IMR-90 (cell line): ENCODE measurements around the gene MZB1. TPM values are rescaled to one million over a fixed set of nuclear protein-coding genes. Genes with fewer than 3 reads are reported as not detected.
"Not testable (repeated sequence)": the region's sequence is repeated elsewhere in the genome, so short reads cannot be mapped to it uniquely, and the experiment has no call there.

ENCODE experiments used
- ATAC-seq: fragments of 200-7000 bp; cut with Tn5 transposase; 2 replicates; pipeline ENCODE4 v1.9.1; 2020; ENCODE audit warnings: low read depth, mild to moderate bottlenecking, moderate library complexity
- BruUV-seq: library from RNA; stranded (reverse); fragments of 400-500 nt; replicated peaks from 2 replicates; lab custom pipeline; 2021; lab: Mats Ljungman, UMichigan
- CTCF ChIA-PET: fragments of 300-600 bp; formaldehyde crosslinking; extraction: SDS; loops from one replicate; lab custom pipeline; 2021; ENCODE audit warnings: antibody characterized with exemption; lab: Yijun Ruan, JAX
- POLR2A ChIA-PET: fragments of 300-600 bp; sonication (Branson Sonifier 250); formaldehyde crosslinking; loops from one replicate; lab custom pipeline; 2022; ENCODE audit warnings: antibody characterized with exemption; ENCODE audit not compliant: unreplicated experiment; lab: Charles Lee
- DNase-seq: peaks from one replicate; pipeline ENCODE4 v3.0.0; 2013
- H2AFZ ChIP-seq: replicated peaks from 2 replicates; pipeline ENCODE3; 2013; ENCODE audit warnings: low read length, mild to moderate bottlenecking; ENCODE audit not compliant: poor library complexity
- H2AK5ac ChIP-seq: 2 replicates; pipeline ENCODE4 v1.6.1; 2013; ENCODE audit warnings: low read depth, low read length, inconsistent platforms
- H2AK9ac ChIP-seq: replicated peaks from 2 replicates; pipeline ENCODE3; 2013; ENCODE audit warnings: mild to moderate bottlenecking, low read depth, low read length, moderate library complexity; ENCODE audit not compliant: poor library complexity
- H2BK120ac ChIP-seq: 2 replicates; pipeline ENCODE4 v1.6.1; 2013; ENCODE audit warnings: low read depth, low read length, inconsistent platforms
- H2BK15ac ChIP-seq: 3 replicates; pipeline ENCODE4 v1.6.1; 2013; ENCODE audit warnings: low read depth, low read length, inconsistent platforms
- H2BK20ac ChIP-seq: 2 replicates; pipeline ENCODE4 v1.6.1; 2013; ENCODE audit warnings: low read depth, mild to moderate bottlenecking, inconsistent platforms, low read length, moderate library complexity
- H2BK5ac ChIP-seq: 2 replicates; pipeline ENCODE4 v1.6.1; 2013; ENCODE audit warnings: mild to moderate bottlenecking, low read depth, low read length, inconsistent platforms; ENCODE audit not compliant: poor library complexity, severe bottlenecking
- H3K14ac ChIP-seq: replicated peaks from 2 replicates; pipeline ENCODE4 v1.6.1; 2013; ENCODE audit warnings: low read depth, low read length, inconsistent platforms
- H3K18ac ChIP-seq: 2 replicates; pipeline ENCODE4 v1.6.1; 2013; ENCODE audit warnings: low read depth, low read length, control low read depth
- H3K23ac ChIP-seq: 2 replicates; pipeline ENCODE4 v1.6.1; 2013; ENCODE audit warnings: low read depth, low read length, inconsistent platforms
- H3K27ac ChIP-seq: 2 replicates; pipeline ENCODE4 v1.5.1; 2013; ENCODE audit warnings: mild to moderate bottlenecking, control low read depth, low read length; ENCODE audit not compliant: insufficient read depth
- H3K27me3 ChIP-seq: 2 replicates; pipeline ENCODE4 v1.6.1; 2013; ENCODE audit warnings: low read length; ENCODE audit not compliant: control insufficient read depth, insufficient read depth
- H3K36me3 ChIP-seq: 2 replicates; pipeline ENCODE4 v1.6.1; 2013; ENCODE audit warnings: low read length, mixed read lengths; ENCODE audit not compliant: control insufficient read depth, insufficient read depth
- H3K4ac ChIP-seq: 2 replicates; pipeline ENCODE4 v1.6.1; 2013; ENCODE audit warnings: low read depth, low read length, inconsistent platforms
- H3K4me1 ChIP-seq: 2 replicates; pipeline ENCODE4 v1.6.1; 2013; ENCODE audit warnings: low read length, mixed read lengths; ENCODE audit not compliant: control insufficient read depth, insufficient read depth
- H3K4me2 ChIP-seq: 2 replicates; pipeline ENCODE4 v1.6.1; 2013; ENCODE audit warnings: low read depth, mild to moderate bottlenecking, control low read depth, low read length, moderate library complexity
- H3K4me3 ChIP-seq: 2 replicates; pipeline ENCODE4 v1.5.1; 2013; ENCODE audit warnings: low read depth, mild to moderate bottlenecking, control low read depth, low read length, moderate library complexity; ENCODE audit not compliant: insufficient read depth
- H3K56ac ChIP-seq: 2 replicates; pipeline ENCODE4 v1.6.1; 2013; ENCODE audit warnings: low read length, inconsistent platforms; ENCODE audit not compliant: insufficient read depth; ENCODE audit errors: extremely low read depth
- H3K79me1 ChIP-seq, 2 experiments: 2 replicates each; pipeline ENCODE4 v1.6.1; 2013; ENCODE audit warnings: low read length in 2 of 2, inconsistent platforms in 1 of 2, low read depth in 1 of 2
- H3K9ac ChIP-seq: 2 replicates; pipeline ENCODE4 v1.6.1; 2013; ENCODE audit warnings: low read depth, low read length, control low read depth
- H3K9me1 ChIP-seq: 2 replicates; pipeline ENCODE4 v1.6.1; 2013; ENCODE audit warnings: low read length, inconsistent platforms; ENCODE audit not compliant: insufficient read depth
- H3K9me3 ChIP-seq: 2 replicates; pipeline ENCODE4 v1.6.1; 2013; ENCODE audit warnings: low read length; ENCODE audit not compliant: control insufficient read depth, insufficient read depth
- H4K20me1 ChIP-seq: 2 replicates; pipeline ENCODE4 v1.6.1; 2013; ENCODE audit warnings: low read length, inconsistent platforms; ENCODE audit not compliant: insufficient read depth
- H4K5ac ChIP-seq: 2 replicates; pipeline ENCODE4 v1.6.1; 2013; ENCODE audit warnings: mild to moderate bottlenecking, low read depth, low read length, control low read depth
- H4K8ac ChIP-seq, 2 experiments: 2 replicates each; pipeline ENCODE4 v1.6.1; 2013; ENCODE audit warnings: low read depth in 2 of 2, low read length in 2 of 2, control low read depth in 1 of 2, inconsistent platforms in 1 of 2
- H4K91ac ChIP-seq: 2 replicates; pipeline ENCODE4 v1.6.1; 2013; ENCODE audit warnings: low read depth, low read length, inconsistent platforms; ENCODE audit not compliant: insufficient read depth
- RAD21 ChIP-seq: IDR thresholded peaks from 2 replicates; pipeline ENCODE4 v1.6.1; 2012; ENCODE audit warnings: low read length, improper control_type of control experiment
- RFX5 ChIP-seq: IDR thresholded peaks from 2 replicates; pipeline ENCODE4 v1.8.0; 2012; ENCODE audit warnings: low read depth, mild to moderate bottlenecking, low read length, moderate library complexity
- SMC3 ChIP-seq: fragments of 150-350 bp; IDR thresholded peaks from 2 replicates; pipeline ENCODE4 v1.6.1; 2016; ENCODE audit warnings: low read depth, mild to moderate bottlenecking, antibody characterized with exemption, low read length, moderate library complexity
- WGBS, 2 experiments: methylation state at CpG; one replicate each; pipeline versions ENCODE4 v1.1.5 to v1.1.7; 2013; ENCODE audit warnings: missing lambda C conversion rate in 2 of 2; ENCODE audit not compliant: insufficient read length in 1 of 2; ENCODE audit errors: extremely low coverage in 2 of 2; 5-methylcytosine and 5-hydroxymethylcytosine counted together
- dilution Hi-C: fragments of 300-500 bp; cut with HindIII; formaldehyde crosslinking; loops from one replicate; pipeline ENCODE4 v1.14.3; 2018; ENCODE audit warnings: low sequenced_read_pairs; ENCODE audit not compliant: unreplicated experiment
- in situ Hi-C: fragments of 300-500 bp; cut with MboI; formaldehyde crosslinking; loops from 3 replicates; pipeline ENCODE4 v1.14.3; 2019; ENCODE audit warnings: low sequenced_read_pairs, inconsistent platforms, mixed read lengths
- intact Hi-C: fragments of 100-400 bp; cut with micrococcal nuclease; formaldehyde crosslinking; loops from 2 replicates; pipeline ENCODE4 v1.10.0; 2022
- polyA plus RNA-seq, 3 experiments: library from polyadenylated mRNA; depleted of rRNA; stranded (reverse); fragments of >200 nt; gene quantifications; 2 replicates each; pipeline ENCODE4 v1.2.3, GENCODE V29; 2012; ENCODE audit warnings: low replicate concordance in 1 of 3
- total RNA-seq: library from RNA; depleted of rRNA; stranded (reverse); fragments of >200 nt; gene quantifications from 2 replicates; pipeline ENCODE4 v1.2.3, GENCODE V29; 2012

MZB1 gene
- total and polyA plus RNA-seq, 2 of the 4 experiments (the other 2 are of a cell fraction), result not detected

DNA sequence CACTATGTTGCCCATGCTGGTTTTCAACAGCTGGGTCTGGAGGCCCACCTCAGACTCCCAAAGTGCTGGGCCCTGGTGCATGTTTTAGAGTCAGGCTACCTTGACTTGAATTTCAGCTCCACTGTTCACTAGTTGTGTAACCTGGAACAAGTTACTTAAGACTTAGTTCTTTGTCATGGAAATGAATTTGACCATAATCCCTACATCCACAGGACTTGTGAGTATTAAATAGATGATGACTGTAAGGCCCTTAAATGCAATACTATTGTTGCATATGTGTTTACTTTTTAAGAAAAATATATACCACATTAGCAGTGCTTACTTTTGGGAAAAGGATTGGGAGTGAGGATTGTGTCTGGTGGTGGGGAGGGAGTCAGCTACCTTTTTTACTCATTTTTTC lies 31.6 kb downstream of the MZB1 start:
- POLR2A ChIA-PET, result no interaction called here
- CTCF ChIA-PET, result no interaction called here

DNA sequence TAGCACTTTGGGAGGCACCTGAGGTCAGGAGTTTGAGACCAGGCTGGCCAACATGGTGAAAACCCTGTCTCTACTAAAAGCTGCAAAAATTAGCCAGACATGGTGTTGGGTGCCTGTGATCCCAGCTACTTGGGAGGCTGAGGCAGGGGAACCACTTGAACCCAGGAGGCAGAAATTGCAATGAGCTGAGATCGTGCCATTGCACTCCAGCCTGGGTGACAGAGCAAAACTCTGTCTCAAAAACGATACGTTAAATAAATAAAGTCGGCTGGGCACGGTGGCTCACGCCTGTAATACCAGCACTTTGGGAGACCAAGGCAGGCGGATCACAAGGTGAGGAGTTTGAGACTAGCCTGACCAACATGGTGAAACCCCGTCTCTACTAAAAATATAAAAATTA lies 33.8 kb downstream of the MZB1 start:
- 95% methylated on average over 7 of the region's 8 CpGs; no CpG with 5 or more reads in 1 of the 2 experiments for WGBS, 2 experiments
- POLR2A ChIA-PET, result not testable (repeated sequence)
- H4K20me1 ChIP-seq, result peaks cover 90% of the 10 kb centered on the region

More for the DNA sequence above, 31.6 kb downstream of the MZB1 start:
- Histone ChIP-seq H4K91ac (no peak overlapping the region), H3K36me3 (peaks cover 1% of the 10 kb centered on the region; the same call in 1 of the 2 replicates), H3K4me1 (peaks cover 2% of the 10 kb centered on the region; the same call in 1 of the 2 replicates), H4K8ac (no peak overlapping the region), H2BK120ac (no peak overlapping the region), H3K27me3 (no peaks in the 10 kb centered on the region), H3K9me3 (no peaks in the 10 kb centered on the region), H2AK9ac (no peak overlapping the region), H3K18ac (no peak overlapping the region), H2BK20ac (no peak overlapping the region), H2BK15ac (no peak overlapping the region), H3K4me2 (no peak overlapping the region), H3K9me1 (peaks cover 5% of the 10 kb centered on the region; the same call in 1 of the 2 replicates), H3K27ac (no peak overlapping the region), H3K79me1 (peaks cover 3 to 69% of the 10 kb centered on the region in 2 experiments; a peak in 3 of 4 replicates), H4K5ac (no peak overlapping the region), H4K20me1 (peaks cover 83% of the 10 kb centered on the region), H2AFZ (no peak overlapping the region), H2AK5ac (no peak overlapping the region), H3K14ac (no peak overlapping the region), H3K56ac (no peak overlapping the region), H3K4ac (no peak overlapping the region), H3K4me3 (no peak overlapping the region), H3K23ac (no peak overlapping the region), H3K9ac (no peak overlapping the region), H2BK5ac (no peak overlapping the region)
- DNase-seq (no peak), ATAC-seq (no peak)
- in situ Hi-C loops, result no loop called here
- intact Hi-C loops, result no loop called here
- no TSS peak for BruUV-seq
- dilution Hi-C loops, result no loop called here
- no peak for TF ChIP-seq RFX5
- TF ChIP-seq RAD21, result no peak
- TF ChIP-seq SMC3, result no peak

More for the DNA sequence above, 33.8 kb downstream of the MZB1 start:
- H3K36me3 ChIP-seq, H3K4me3 ChIP-seq, H3K4ac ChIP-seq, in situ Hi-C loops, H4K91ac ChIP-seq, intact Hi-C loops, dilution Hi-C loops, H4K5ac ChIP-seq, H3K14ac ChIP-seq, H2AFZ ChIP-seq, H3K4me2 ChIP-seq, H3K56ac ChIP-seq, DNase-seq, H2BK5ac ChIP-seq, H2AK5ac ChIP-seq, H2AK9ac ChIP-seq, H3K9me1 ChIP-seq, H2BK15ac ChIP-seq, H4K8ac ChIP-seq, H2BK20ac ChIP-seq, ATAC-seq, H3K9ac ChIP-seq, H3K27ac ChIP-seq, H3K9me3 ChIP-seq, CTCF ChIA-PET, BruUV-seq, H2BK120ac ChIP-seq, H3K27me3 ChIP-seq, H3K4me1 ChIP-seq, H3K23ac ChIP-seq, H3K18ac ChIP-seq: not testable (repeated sequence)
- H3K79me1 ChIP-seq, result peaks cover 0 to 72% of the 10 kb centered on the region in 2 experiments; a peak in 2 of 4 replicates
